ENCODE measurements around the gene EMILIN3. TPM values are rescaled to one million over a fixed set of nuclear protein-coding genes. Genes with fewer than 3 reads are reported as not detected.

Gene EMILIN3
- total and polyA plus RNA-seq, 4 donors = 0.38 to 0.72 (median 0.39) TPM; not detected in 1

DNA sequence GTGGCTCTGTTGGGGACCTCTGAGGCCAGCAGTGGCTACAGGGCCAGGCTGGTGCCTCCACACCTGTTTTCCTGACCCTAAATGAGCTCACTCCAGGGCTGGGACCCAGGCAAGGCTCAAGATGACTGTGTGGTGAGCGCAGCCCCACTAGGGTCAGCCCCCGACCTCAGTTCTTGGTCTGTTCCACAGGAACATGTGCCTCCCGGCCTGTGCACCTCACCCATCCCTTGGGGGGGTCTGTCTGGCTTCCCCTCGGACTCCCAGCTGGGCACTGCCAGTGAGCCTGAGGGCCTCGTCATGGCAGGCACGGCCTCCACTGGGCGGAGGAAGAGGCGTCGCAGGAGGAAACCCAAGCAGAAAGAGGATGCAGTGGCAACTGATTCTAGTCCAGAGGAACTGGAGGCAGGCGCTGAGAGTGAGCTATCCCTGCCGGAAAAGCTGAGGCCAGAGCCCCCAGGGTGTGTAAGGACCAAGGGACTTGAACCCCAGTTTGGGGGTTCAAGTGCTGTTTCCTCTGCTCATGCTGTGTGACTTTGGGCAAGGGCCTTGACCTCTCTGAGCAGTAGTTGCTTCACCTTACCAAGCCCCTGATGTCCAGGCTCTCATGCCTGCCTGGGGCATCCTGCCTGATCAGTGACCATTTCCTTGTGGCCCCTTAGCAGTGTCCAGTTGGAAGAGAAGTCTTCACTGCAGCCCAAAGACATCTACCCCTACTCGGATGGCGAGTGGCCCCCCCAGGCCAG lies 18.0 kb downstream of the EMILIN3 start:
- H3K27me3 ChIP-seq (ENCODE audit: control insufficient read depth in 1 of 2, insufficient read depth in 2 of 2, low read length in 1 of 2) = no peaks in the 10 kb centered on the region
- intact Hi-C loops (cut with DNase I) = no loop called here
- WGBS, 2 donors = 93 to 95% methylated on average over 13 of the region's 13 CpGs
- no peak overlapping the region for H3K4me3 ChIP-seq (ENCODE audit: low read length in 2 of 2)
- no peak for ATAC-seq (ENCODE audit: low FRiP score)
- H3K27ac ChIP-seq (ENCODE audit: low read depth in 1 of 2, low read length in 2 of 2) = no peak overlapping the region
- no peaks in the 10 kb centered on the region for H3K4me1 ChIP-seq (ENCODE audit: control insufficient read depth in 1 of 2, insufficient read depth in 2 of 2, low read length in 2 of 2)
- peaks cover 0 to 2% of the 10 kb centered on the region in 2 donors for H3K36me3 ChIP-seq (ENCODE audit: control insufficient read depth in 1 of 2, insufficient read depth in 2 of 2, low read length in 1 of 2)
- H3K9me3 ChIP-seq (ENCODE audit: control insufficient read depth, low read length) = no peaks in the 10 kb centered on the region
- DNase-seq = no peak

DNA sequence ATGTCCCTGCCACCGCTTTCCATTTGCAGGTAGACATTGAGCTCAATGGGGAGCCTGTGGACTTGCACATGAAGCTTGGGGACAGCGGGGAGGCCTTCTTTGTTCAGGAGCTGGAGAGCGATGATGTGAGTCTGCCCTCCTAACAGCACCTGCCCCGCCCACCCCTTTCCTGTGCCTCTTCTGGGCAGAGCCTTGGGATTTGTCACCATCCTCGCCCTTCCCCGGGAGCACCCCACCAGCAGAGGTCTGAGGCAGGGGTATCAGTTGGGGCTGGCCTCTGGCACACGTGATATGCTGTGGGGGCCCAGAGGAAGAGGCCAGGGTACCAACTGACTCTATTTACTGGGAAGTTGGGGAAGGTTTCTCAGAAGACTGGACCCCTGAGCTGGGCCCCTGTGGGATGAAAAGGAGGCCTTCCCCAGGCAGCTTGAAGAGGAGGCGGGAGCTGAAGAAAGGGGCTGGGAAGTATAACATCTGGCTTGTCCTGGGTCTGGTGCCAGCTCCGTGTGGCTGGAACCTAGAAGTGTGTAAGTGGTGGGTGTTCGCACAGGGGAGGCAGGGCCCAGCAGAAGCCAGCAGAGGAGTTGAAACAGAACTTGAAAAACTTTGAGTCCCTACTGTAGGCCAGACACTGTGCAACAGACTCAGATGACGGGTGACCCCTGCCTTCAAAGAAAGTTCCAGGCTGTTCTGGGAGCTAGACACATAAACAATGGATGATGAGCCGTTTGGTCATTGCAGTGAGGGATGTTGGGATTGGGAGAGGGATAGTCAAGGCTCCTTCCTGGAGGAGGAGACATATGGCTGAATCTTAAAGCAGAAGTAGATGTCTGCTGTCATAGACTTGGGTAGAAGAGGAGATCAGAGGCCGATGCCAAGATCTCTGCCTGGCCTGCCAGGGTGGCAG lies 18.8 kb downstream of the EMILIN3 start:
- Histone ChIP-seq H3K9me3 (ENCODE audit: control insufficient read depth, low read length) (no peaks in the 10 kb centered on the region), H3K27me3 (ENCODE audit: control insufficient read depth in 1 of 2, insufficient read depth in 2 of 2, low read length in 1 of 2) (no peaks in the 10 kb centered on the region), H3K4me3 (ENCODE audit: low read length in 2 of 2) (no peak overlapping the region), H3K27ac (ENCODE audit: low read depth in 1 of 2, low read length in 2 of 2) (no peak overlapping the region), H3K36me3 (ENCODE audit: control insufficient read depth in 1 of 2, insufficient read depth in 2 of 2, low read length in 1 of 2) (peaks cover 0 to 2% of the 10 kb centered on the region in 2 donors), H3K4me1 (ENCODE audit: control insufficient read depth in 1 of 2, insufficient read depth in 2 of 2, low read length in 2 of 2) (no peaks in the 10 kb centered on the region)
- intact Hi-C loops (cut with DNase I) = no loop called here
- DNase-seq (peak in 1 of 2 donors; percentile 34), ATAC-seq (ENCODE audit: low FRiP score) (no peak)
- 86 to 89% methylated on average over 13 of the region's 13 CpGs for WGBS, 2 donors

DNA sequence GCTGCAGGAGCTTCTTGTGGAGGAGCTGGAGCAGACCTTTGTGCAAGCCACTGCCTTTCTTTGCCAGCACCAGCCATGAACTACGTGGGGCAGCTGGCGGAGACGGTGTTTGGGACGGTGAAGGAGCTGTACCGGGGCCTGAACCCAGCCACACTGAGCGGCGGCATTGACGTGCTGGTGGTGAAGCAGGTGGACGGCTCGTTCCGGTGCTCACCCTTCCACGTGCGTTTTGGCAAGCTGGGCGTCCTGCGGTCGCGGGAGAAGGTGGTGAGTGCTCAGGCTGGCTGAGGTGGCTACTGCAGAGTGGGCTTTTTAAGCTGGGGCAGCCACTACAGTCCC lies 20.9 kb downstream of the EMILIN3 start:
- no peaks in the 10 kb centered on the region for H3K27me3 ChIP-seq (ENCODE audit: control insufficient read depth in 1 of 2, insufficient read depth in 2 of 2, low read length in 1 of 2)
- intact Hi-C loops (cut with DNase I) = no loop called here
- no peak overlapping the region for H3K27ac ChIP-seq (ENCODE audit: low read depth in 1 of 2, low read length in 2 of 2)
- ATAC-seq (ENCODE audit: low FRiP score) (no peak), DNase-seq (peak in 1 of 2 donors; percentile 42)
- no peaks in the 10 kb centered on the region for H3K9me3 ChIP-seq (ENCODE audit: control insufficient read depth, low read length)
- no peak overlapping the region for H3K4me3 ChIP-seq (ENCODE audit: low read length in 2 of 2)
- 87 to 90% methylated on average over 17 of the region's 17 CpGs for WGBS, 2 donors
- peaks cover 0 to 2% of the 10 kb centered on the region in 2 donors for H3K36me3 ChIP-seq (ENCODE audit: control insufficient read depth in 1 of 2, insufficient read depth in 2 of 2, low read length in 1 of 2)
- no peaks in the 10 kb centered on the region for H3K4me1 ChIP-seq (ENCODE audit: control insufficient read depth in 1 of 2, insufficient read depth in 2 of 2, low read length in 2 of 2)

DNA sequence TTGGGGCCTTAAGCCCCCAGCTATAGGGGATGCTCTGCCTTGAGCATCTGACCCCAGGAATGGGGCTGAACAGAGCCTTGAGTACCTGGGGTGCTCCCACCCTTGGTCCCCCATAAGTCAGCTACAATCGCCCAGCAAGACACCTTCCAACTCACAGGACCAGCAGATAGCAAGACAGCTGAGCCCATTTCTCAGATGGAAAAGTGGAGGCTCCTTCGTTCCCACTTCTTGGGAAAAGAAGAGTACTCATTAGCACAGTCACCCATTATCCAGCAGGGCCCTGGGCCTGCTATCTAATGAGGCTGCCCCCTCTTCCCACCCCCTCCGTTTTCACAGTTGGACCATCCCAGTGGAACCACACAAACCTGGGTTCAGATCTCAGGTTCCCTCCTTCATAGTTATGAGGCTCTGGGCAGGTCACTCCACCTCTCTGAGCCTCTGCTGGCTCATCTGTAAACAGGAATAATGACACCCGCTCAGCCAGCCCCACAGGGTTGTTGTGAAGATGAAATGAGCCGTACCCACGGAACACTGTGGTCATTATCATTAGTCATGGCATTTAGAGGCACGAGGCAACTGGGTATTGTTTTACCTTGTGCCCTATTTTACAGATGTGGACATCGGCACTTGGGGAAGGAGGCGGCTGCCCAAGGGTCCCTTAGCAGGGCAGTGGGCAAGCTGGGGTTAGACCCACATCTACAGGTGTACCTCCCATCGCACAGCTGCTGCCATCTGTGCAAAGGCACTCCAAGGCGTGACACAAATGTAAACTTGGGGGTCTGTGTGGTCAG lies 21.5 kb downstream of the EMILIN3 start:
- Histone ChIP-seq H3K27ac (ENCODE audit: low read depth in 1 of 2, low read length in 2 of 2) (no peak overlapping the region), H3K4me3 (ENCODE audit: low read length in 2 of 2) (no peak overlapping the region), H3K27me3 (ENCODE audit: control insufficient read depth in 1 of 2, insufficient read depth in 2 of 2, low read length in 1 of 2) (no peaks in the 10 kb centered on the region), H3K4me1 (ENCODE audit: control insufficient read depth in 1 of 2, insufficient read depth in 2 of 2, low read length in 2 of 2) (no peaks in the 10 kb centered on the region), H3K9me3 (ENCODE audit: control insufficient read depth, low read length) (no peaks in the 10 kb centered on the region), H3K36me3 (ENCODE audit: control insufficient read depth in 1 of 2, insufficient read depth in 2 of 2, low read length in 1 of 2) (no peaks in the 10 kb centered on the region)
- no peak for ATAC-seq (ENCODE audit: low FRiP score)
- intact Hi-C loops (cut with DNase I) = loop anchor here in 1 of 2 donors (5.0 kb wide), 2 partner anchors 67 to 113 kb away; no protein-coding TSS in a partner anchor
- peak; percentile 17 to 34 for DNase-seq
- 88 to 90% methylated on average over 11 of the region's 11 CpGs for WGBS, 2 donors

DNA sequence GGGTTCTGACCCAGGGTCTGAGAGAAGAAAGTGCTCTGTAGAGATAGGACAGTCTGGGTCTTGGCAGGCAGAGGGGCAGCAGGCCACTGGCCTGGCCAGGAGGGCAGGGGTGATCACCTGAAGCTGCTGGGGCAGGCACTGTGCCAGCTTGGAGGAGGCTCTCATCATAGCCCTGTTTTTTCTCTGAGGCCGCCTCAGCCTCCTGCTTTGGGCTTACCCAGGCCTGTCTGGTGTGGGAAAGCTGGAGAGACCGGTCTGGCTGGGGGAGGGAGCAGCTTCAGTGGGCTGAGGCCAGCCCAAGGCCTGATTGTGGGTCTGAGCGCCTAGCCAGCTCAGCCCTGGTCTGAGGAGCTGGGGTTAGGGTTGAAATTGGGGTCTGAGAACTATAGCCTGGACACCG lies 22.1 kb downstream of the EMILIN3 start:
- H3K27ac ChIP-seq (ENCODE audit: low read depth in 1 of 2, low read length in 2 of 2) = no peak overlapping the region
- H3K9me3 ChIP-seq (ENCODE audit: control insufficient read depth, low read length) = no peaks in the 10 kb centered on the region
- DNase-seq (peak; percentile 41 to 59), ATAC-seq (ENCODE audit: low FRiP score) (no peak)
- H3K36me3 ChIP-seq (ENCODE audit: control insufficient read depth in 1 of 2, insufficient read depth in 2 of 2, low read length in 1 of 2) = no peaks in the 10 kb centered on the region
- H3K4me3 ChIP-seq (ENCODE audit: low read length in 2 of 2) = no peak overlapping the region
- intact Hi-C loops (cut with DNase I) = loop anchor here in 1 of 2 donors (5.0 kb wide), 2 partner anchors 68 to 112 kb away; no protein-coding TSS in a partner anchor
- no peaks in the 10 kb centered on the region for H3K27me3 ChIP-seq (ENCODE audit: control insufficient read depth in 1 of 2, insufficient read depth in 2 of 2, low read length in 1 of 2)
- no peaks in the 10 kb centered on the region for H3K4me1 ChIP-seq (ENCODE audit: control insufficient read depth in 1 of 2, insufficient read depth in 2 of 2, low read length in 2 of 2)
- WGBS, 2 donors = 90 to 95% methylated on average over 4 of the region's 4 CpGs

DNA sequence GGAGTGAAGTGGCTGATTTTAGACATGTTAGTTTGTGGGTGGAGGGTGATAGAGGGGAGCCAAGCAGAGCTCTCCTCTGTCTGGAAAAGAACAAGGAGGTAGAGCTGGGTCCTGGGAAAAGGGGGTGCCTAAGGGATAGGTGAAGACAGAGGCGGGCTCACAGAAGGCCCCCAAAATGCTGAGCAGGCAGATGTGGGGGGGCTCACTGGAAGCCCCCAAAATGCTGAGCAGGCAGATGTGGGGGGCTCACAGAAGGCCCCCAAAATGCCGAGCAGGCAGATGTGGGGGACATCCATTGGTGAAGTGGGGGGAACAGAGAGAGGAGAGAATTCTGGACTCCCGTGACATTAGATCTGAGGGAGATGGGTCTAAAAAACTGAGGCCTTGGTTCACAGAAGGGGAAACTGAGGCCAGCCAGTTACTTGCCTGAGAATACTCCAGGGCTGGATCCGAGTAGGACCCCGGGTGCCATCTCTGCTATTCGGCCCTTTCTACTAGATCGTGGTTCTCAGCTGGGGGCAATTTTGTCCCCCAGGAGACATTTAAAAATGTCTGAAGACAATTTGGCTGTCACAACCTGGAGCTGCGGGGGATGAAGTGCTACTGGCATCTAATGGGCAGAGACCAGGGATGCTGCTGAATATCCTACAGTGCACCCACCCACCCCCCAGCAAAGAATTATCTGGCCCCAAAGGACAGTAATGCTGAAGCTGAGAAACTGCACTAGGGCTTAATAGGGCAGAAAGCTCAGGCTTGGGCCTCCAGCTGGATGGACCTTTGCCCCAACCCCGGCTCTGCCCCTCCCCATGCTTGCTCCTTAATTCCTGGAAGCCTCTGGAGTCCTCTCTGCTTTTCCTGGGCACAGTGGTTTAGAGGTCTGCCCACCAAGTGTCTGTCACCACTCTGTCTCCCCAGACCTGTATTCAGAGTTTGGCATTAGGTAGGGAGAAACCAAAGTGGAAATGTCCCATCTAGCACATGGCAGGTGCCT lies 23.8 kb downstream of the EMILIN3 start:
- no peak overlapping the region for H3K27ac ChIP-seq (ENCODE audit: low read depth in 1 of 2, low read length in 2 of 2)
- no peaks in the 10 kb centered on the region for H3K9me3 ChIP-seq (ENCODE audit: control insufficient read depth, low read length)
- DNase-seq = peak in 1 of 2 donors; percentile 40
- H3K4me3 ChIP-seq (ENCODE audit: low read length in 2 of 2) = no peak overlapping the region
- no peak for ATAC-seq (ENCODE audit: low FRiP score)
- intact Hi-C loops (cut with DNase I) = loop anchor here in 1 of 2 donors (5.0 kb wide), 2 partner anchors 70 to 110 kb away; no protein-coding TSS in a partner anchor
- H3K27me3 ChIP-seq (ENCODE audit: control insufficient read depth in 1 of 2, insufficient read depth in 2 of 2, low read length in 1 of 2) = no peaks in the 10 kb centered on the region
- H3K4me1 ChIP-seq (ENCODE audit: control insufficient read depth in 1 of 2, insufficient read depth in 2 of 2, low read length in 2 of 2) = no peaks in the 10 kb centered on the region
- no peaks in the 10 kb centered on the region for H3K36me3 ChIP-seq (ENCODE audit: control insufficient read depth in 1 of 2, insufficient read depth in 2 of 2, low read length in 1 of 2)
- 92 to 95% methylated on average over 9 of the region's 9 CpGs for WGBS, 2 donors

DNA sequence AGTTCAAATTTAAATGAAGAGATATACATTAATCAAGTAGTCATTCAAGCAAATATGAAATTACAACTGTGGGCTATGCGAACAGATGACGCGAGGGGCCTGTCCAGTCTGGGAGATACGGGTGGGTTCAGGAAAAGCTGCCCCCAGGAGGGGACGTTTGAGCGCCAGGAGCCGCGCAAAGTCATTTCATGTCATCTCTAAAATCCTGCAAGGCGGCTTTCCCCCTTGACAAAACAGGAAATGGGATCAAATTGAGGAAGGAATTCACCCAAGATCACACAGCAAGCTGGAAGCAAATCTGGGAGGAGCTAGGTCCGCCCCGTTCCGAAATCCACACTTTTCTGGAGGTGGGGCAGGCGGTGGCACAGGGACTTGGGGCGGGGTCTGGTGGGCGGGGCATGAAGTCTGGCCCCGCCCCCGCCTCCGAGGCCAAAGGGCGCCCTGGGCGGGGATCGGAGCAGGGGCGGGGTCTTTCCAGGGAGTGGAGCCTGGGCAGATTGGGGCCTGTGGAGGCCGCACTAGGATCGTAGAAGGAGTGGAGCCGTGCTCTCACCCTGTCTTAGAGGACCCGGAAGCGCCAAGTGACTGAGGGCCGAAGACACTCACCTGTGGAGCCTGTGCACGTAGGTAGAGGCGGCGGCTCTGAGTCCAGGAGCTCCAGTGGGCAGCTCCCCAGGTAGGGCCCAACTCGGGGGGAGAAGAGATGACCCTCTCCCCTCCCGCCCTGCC lies 26.1 kb downstream of the EMILIN3 start, which contains the start of gene LPIN3:
Gene LPIN3 (plus strand): TSS at position 495 of the 729 bp plus-strand sequence. CDS start 4,983 bp downstream, outside the sequence.
- Histone ChIP-seq H3K27ac (ENCODE audit: low read depth in 1 of 2, low read length in 2 of 2) (peak within 1 kb of the TSS in 1 of 2 donors; percentile 55), H3K36me3 (ENCODE audit: control insufficient read depth in 1 of 2, insufficient read depth in 2 of 2, low read length in 1 of 2) (no peaks in the 10 kb centered on the region), H3K27me3 (ENCODE audit: control insufficient read depth in 1 of 2, insufficient read depth in 2 of 2, low read length in 1 of 2) (no peaks in the 10 kb centered on the region), H3K9me3 (ENCODE audit: control insufficient read depth, low read length) (no peaks in the 10 kb centered on the region), H3K4me3 (ENCODE audit: low read length in 2 of 2) (peak within 1 kb of the TSS in 1 of 2 donors; percentile 10), H3K4me1 (ENCODE audit: control insufficient read depth in 1 of 2, insufficient read depth in 2 of 2, low read length in 2 of 2) (no peaks in the 10 kb centered on the region)
- DNase-seq (peak; percentile 89 to 94), ATAC-seq (ENCODE audit: low FRiP score) (peak; percentile 95)
- 9 to 13% methylated on average over 31 to 33 of the region's 33 CpGs for WGBS, 2 donors
- intact Hi-C loops (cut with DNase I) = loop anchor here (2.0 to 5.0 kb wide), 3 partner anchors 24 to 108 kb away; partner anchors contain the start of gene ZHX3 (in 1 of the 2)

Data from aorta (tissue), 5 donors.